ENCODE results near the gene RELCH. TPM values are rescaled to one million over a fixed set of nuclear protein-coding genes. Genes with fewer than 3 reads are reported as not detected.

RELCH gene, protein sequence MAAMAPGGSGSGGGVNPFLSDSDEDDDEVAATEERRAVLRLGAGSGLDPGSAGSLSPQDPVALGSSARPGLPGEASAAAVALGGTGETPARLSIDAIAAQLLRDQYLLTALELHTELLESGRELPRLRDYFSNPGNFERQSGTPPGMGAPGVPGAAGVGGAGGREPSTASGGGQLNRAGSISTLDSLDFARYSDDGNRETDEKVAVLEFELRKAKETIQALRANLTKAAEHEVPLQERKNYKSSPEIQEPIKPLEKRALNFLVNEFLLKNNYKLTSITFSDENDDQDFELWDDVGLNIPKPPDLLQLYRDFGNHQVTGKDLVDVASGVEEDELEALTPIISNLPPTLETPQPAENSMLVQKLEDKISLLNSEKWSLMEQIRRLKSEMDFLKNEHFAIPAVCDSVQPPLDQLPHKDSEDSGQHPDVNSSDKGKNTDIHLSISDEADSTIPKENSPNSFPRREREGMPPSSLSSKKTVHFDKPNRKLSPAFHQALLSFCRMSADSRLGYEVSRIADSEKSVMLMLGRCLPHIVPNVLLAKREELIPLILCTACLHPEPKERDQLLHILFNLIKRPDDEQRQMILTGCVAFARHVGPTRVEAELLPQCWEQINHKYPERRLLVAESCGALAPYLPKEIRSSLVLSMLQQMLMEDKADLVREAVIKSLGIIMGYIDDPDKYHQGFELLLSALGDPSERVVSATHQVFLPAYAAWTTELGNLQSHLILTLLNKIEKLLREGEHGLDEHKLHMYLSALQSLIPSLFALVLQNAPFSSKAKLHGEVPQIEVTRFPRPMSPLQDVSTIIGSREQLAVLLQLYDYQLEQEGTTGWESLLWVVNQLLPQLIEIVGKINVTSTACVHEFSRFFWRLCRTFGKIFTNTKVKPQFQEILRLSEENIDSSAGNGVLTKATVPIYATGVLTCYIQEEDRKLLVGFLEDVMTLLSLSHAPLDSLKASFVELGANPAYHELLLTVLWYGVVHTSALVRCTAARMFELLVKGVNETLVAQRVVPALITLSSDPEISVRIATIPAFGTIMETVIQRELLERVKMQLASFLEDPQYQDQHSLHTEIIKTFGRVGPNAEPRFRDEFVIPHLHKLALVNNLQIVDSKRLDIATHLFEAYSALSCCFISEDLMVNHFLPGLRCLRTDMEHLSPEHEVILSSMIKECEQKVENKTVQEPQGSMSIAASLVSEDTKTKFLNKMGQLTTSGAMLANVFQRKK
- total RNA-seq (2012; rRNA removed): 29.7 and 33.0 TPM in 2 replicates

DNA sequence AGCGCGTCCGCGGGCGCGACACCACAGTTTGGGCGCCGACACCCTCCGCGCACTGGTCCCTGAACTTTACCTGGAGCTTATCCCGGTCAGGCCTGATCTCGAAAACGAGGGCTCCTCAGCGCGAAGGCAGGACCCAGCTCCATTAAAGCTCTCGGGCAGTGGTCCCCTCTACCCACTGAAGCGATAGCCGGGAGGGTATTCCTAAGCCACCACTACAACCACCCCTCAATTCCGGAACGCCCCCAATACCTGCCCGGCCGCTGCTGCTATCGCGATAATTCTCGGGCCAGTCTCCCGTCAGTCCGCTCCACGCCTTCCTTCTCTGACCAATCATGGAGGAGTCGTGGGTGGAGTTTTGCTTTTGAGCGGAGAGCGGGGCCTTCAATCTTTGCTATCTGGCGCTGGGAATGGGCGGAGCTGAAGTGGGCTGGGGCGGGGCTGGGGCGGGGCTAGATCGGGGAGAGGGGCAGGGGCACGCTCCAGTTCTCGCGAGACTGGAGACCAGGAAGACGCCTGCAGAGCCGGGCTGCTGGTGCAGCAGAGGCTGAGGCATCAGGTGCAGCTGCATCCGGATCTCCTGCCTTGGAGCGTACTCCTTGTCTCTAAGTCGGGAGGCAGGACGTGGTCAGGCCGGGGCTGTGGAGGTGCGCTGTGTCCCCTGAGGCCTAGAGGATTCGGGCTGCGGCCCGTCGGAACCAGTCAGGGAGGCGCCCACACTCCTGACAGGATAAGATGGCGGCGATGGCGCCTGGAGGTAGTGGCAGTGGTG lies at the start of gene RELCH, which contains the start of gene PIGN:
TSS of gene RELCH (plus strand) at position 482 of the 769 bp plus-strand sequence. CDS start at position 733, 251 bp downstream.
TSS of gene PIGN (minus strand) at position 283 of the 769 bp plus-strand sequence. CDS start 25,703 bp downstream, outside the sequence.
- peak within 1 kb of the TSS; percentile 99 for H3K4me3 ChIP-seq (ENCODE audit: low read length)
- peaks cover 12% of the 10 kb centered on the region for H3K4me1 ChIP-seq (ENCODE audit: control insufficient read depth, insufficient read depth, low read length)
- no peaks in the 10 kb centered on the region for H3K27me3 ChIP-seq (ENCODE audit: control insufficient read depth, insufficient read depth, low read length)
- no peaks in the 10 kb centered on the region for H3K9me3 ChIP-seq (replicated peaks; ENCODE audit: low read length)
- peak within 1 kb of the TSS; percentile 93 for H3K4me2 ChIP-seq (ENCODE audit: low read length)
- H3K9ac ChIP-seq (ENCODE audit: low read depth, low read length): peak within 1 kb of the TSS; percentile 92
- no peaks in the 10 kb centered on the region for H3K36me3 ChIP-seq (ENCODE audit: insufficient read depth, low read length)

DNA sequence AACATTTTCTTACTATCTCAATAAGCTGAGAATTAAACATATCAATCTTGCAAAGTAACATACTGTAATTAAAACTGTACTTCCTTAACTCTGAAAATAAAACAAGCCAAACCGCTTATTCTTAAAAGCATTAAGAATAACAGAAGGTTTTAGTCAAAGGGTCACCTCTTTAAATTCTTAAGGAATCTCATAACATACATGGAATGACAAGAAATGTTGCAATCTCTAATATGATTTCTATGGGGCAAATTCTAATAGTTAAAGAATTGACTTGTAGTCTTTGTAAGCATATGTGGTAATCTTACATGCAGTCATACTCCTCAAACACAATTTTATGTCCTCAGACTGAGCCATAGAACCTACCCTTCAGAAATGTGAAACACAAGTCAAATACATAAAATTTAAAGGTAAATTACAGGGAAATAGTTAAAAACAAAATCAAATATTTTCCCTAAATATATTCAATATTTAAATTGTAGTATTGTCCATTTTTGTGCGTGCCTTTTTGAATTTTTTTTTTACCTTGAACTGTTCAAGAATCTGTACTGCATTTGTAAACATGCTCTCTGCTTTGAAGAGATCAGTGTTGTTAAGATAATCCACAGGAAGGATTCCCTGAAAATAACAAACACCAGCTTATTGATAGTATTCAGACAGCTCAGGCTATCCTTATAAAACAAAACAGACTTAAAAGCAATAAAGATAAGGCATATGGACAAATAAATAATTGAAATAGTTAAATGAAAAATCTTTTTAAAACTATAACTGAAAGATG lies 48.4 kb upstream of the RELCH start:
- Histone ChIP-seq H3K27me3 (ENCODE audit: control insufficient read depth, insufficient read depth, low read length) (no peaks in the 10 kb centered on the region), H3K4me3 (ENCODE audit: low read length) (no peak overlapping the region), H3K4me2 (ENCODE audit: low read length) (no peak overlapping the region), H3K4me1 (ENCODE audit: control insufficient read depth, insufficient read depth, low read length) (no peaks in the 10 kb centered on the region), H3K9me3 (replicated peaks; ENCODE audit: low read length) (no peaks in the 10 kb centered on the region), H3K36me3 (ENCODE audit: insufficient read depth, low read length) (peaks cover 3% of the 10 kb centered on the region), H3K9ac (ENCODE audit: low read depth, low read length) (no peak overlapping the region)

DNA sequence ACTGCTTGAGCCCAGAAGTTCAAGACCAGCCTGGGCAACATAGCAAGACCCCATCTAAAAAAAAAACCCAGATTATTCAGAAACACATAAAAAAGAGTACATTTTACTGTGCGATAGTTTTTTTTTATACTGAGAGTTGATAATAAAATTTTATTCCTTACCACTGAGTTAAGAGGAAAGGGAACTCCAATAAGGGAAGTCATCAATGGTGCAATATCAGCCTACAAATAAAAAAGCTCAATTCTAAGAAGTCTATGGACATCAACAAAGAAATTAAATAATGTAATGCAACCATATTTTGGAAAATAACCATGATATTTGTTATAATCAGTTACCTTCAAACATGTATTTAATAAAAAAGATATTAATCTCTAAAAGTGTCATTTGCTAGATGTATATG lies 46.8 kb upstream of the RELCH start:
- no peak overlapping the region for H3K9ac ChIP-seq (ENCODE audit: low read depth, low read length)
- peaks cover 7% of the 10 kb centered on the region for H3K36me3 ChIP-seq (ENCODE audit: insufficient read depth, low read length)
- H3K27me3 ChIP-seq (ENCODE audit: control insufficient read depth, insufficient read depth, low read length): no peaks in the 10 kb centered on the region
- H3K4me2 ChIP-seq (ENCODE audit: low read length): no peak overlapping the region
- H3K9me3 ChIP-seq (replicated peaks; ENCODE audit: low read length): no peaks in the 10 kb centered on the region
- H3K4me3 ChIP-seq (ENCODE audit: low read length): no peak overlapping the region
- H3K4me1 ChIP-seq (ENCODE audit: control insufficient read depth, insufficient read depth, low read length): no peaks in the 10 kb centered on the region

DNA sequence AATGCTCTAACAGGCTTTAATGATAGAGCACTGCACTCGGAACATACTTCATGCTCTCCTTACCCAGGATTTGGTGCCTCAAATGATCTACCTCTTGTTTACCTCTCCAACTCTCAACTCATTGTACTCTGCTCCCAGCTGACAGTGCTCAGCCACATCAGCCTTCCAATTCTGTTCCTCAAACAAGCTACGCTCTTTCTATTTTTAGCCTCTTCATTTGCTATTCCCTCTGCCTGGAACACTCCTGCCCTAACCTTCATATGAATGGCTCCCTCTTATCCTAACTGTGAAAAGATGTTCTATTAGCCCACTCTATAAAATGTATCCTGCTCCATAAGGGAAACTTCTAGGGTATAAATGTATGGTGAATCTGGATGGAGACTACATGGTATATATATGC lies 42.7 kb upstream of the RELCH start:
- Histone ChIP-seq H3K36me3 (ENCODE audit: insufficient read depth, low read length) (peaks cover 7% of the 10 kb centered on the region), H3K9ac (ENCODE audit: low read depth, low read length) (no peak overlapping the region), H3K4me2 (ENCODE audit: low read length) (no peak overlapping the region), H3K4me1 (ENCODE audit: control insufficient read depth, insufficient read depth, low read length) (no peaks in the 10 kb centered on the region), H3K9me3 (replicated peaks; ENCODE audit: low read length) (no peaks in the 10 kb centered on the region), H3K27me3 (ENCODE audit: control insufficient read depth, insufficient read depth, low read length) (no peaks in the 10 kb centered on the region), H3K4me3 (ENCODE audit: low read length) (no peak overlapping the region)

DNA sequence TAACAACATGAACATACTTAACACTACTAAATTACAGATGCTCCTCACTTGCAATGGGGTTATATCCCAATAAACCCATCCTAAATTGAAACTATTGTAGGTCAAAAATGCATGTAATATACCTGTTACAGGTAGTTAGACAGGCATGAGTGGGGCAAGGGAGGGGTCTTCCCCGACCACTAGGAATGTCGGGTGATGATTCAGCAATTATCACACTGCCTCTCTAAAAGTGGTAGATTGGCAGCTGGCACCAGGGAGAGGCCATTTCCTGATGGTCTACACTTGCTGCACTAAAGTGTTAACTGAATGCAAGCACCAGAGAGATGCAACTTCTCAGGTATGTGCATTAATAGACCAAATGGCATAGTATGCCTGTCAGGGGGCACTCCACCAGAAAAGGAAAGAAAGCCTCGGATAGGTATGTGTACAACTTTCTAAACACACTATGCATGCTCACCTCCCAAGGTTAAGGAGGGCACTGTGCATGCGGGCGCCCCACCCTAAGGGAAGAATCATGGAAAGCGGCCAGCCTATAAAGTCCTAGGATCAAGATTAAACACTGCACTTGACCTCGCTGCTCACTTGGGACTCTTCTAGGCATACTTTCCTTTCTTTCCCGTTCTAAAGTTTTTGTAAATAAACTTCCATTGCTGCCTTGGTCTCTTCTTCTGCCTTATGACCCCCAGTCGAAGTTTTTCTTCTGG lies 35.8 kb upstream of the RELCH start:
- no peaks in the 10 kb centered on the region for H3K9me3 ChIP-seq (replicated peaks; ENCODE audit: low read length)
- H3K4me3 ChIP-seq (ENCODE audit: low read length): no peak overlapping the region
- no peak overlapping the region for H3K4me2 ChIP-seq (ENCODE audit: low read length)
- no peak overlapping the region for H3K9ac ChIP-seq (ENCODE audit: low read depth, low read length)
- H3K27me3 ChIP-seq (ENCODE audit: control insufficient read depth, insufficient read depth, low read length): no peaks in the 10 kb centered on the region
- H3K36me3 ChIP-seq (ENCODE audit: insufficient read depth, low read length): no peaks in the 10 kb centered on the region
- H3K4me1 ChIP-seq (ENCODE audit: control insufficient read depth, insufficient read depth, low read length): no peaks in the 10 kb centered on the region

DNA sequence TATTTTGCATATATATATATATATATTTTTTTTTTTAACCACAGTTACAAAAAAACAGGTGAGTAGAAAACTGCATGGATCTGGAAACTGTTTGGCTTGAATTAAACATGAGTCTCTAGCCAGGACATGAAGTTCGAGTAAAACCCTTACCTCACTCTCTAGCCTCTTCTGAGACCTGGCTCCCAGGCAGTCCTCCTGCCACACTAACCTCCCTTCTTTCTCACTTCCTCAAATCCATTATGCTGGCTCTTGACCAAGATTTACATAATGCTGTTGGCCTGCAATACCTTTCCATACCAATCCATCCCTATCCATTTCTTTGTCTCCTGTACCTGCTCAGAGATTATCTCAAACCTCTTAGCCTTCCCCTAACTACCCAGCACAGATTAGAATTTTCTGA lies 34.2 kb upstream of the RELCH start:
- Histone ChIP-seq H3K36me3 (ENCODE audit: insufficient read depth, low read length) (peaks cover 3% of the 10 kb centered on the region), H3K27me3 (ENCODE audit: control insufficient read depth, insufficient read depth, low read length) (no peaks in the 10 kb centered on the region), H3K9ac (ENCODE audit: low read depth, low read length) (no peak overlapping the region)

DNA sequence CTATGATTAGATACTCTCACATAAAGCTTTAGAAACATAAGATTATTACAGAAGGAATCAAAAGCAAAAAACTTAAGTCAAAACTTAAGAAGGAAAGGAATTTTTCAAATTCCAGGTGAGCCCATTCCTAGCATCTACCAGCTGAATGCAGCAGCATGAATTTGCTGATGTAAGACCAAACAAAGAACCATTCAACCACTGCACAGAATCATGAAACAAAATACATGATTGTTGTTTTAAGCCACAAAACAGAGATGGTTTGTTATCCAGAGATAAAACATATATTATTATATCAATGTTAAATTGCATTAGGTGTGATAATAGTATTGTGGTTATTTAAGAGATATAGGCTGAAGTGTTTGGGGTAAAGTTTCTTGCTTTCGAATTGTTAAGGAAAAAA lies 29.2 kb upstream of the RELCH start:
- Histone ChIP-seq H3K4me2 (ENCODE audit: low read length) (no peak overlapping the region), H3K4me3 (ENCODE audit: low read length) (no peak overlapping the region), H3K36me3 (ENCODE audit: insufficient read depth, low read length) (peaks cover 3% of the 10 kb centered on the region), H3K4me1 (ENCODE audit: control insufficient read depth, insufficient read depth, low read length) (no peaks in the 10 kb centered on the region), H3K9ac (ENCODE audit: low read depth, low read length) (no peak overlapping the region), H3K27me3 (ENCODE audit: control insufficient read depth, insufficient read depth, low read length) (no peaks in the 10 kb centered on the region), H3K9me3 (replicated peaks; ENCODE audit: low read length) (no peaks in the 10 kb centered on the region)

More for the DNA sequence above, 34.2 kb upstream of the RELCH start:
- Histone ChIP-seq H3K9me3 (replicated peaks; ENCODE audit: low read length) (no peaks in the 10 kb centered on the region), H3K4me2 (ENCODE audit: low read length) (no peak overlapping the region), H3K4me1 (ENCODE audit: control insufficient read depth, insufficient read depth, low read length) (no peaks in the 10 kb centered on the region), H3K4me3 (ENCODE audit: low read length) (no peak overlapping the region)

DNA sequence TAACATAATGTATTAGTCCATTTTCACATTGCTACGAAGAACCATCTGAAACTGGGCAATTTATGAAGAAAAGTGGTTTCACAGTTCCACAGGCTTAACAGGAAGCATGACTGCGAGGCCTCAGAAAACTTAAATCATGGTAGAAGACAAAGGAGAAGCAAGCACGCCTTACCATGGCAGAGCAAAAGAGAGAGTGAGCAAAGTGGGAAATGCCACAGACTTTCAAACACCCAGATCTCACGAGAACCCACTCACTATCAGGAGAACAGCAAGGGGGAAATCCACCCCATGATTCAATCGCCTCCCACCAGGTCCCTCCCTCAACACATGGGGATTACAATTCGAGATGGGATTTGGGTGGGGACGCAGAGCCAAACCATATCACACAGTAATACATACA lies 22.7 kb upstream of the RELCH start:
- Histone ChIP-seq H3K36me3 (ENCODE audit: insufficient read depth, low read length) (no peaks in the 10 kb centered on the region), H3K9ac (ENCODE audit: low read depth, low read length) (no peak overlapping the region), H3K4me3 (ENCODE audit: low read length) (no peak overlapping the region), H3K9me3 (replicated peaks; ENCODE audit: low read length) (no peaks in the 10 kb centered on the region), H3K4me2 (ENCODE audit: low read length) (no peak overlapping the region), H3K27me3 (ENCODE audit: control insufficient read depth, insufficient read depth, low read length) (no peaks in the 10 kb centered on the region), H3K4me1 (ENCODE audit: control insufficient read depth, insufficient read depth, low read length) (no peaks in the 10 kb centered on the region)

DNA sequence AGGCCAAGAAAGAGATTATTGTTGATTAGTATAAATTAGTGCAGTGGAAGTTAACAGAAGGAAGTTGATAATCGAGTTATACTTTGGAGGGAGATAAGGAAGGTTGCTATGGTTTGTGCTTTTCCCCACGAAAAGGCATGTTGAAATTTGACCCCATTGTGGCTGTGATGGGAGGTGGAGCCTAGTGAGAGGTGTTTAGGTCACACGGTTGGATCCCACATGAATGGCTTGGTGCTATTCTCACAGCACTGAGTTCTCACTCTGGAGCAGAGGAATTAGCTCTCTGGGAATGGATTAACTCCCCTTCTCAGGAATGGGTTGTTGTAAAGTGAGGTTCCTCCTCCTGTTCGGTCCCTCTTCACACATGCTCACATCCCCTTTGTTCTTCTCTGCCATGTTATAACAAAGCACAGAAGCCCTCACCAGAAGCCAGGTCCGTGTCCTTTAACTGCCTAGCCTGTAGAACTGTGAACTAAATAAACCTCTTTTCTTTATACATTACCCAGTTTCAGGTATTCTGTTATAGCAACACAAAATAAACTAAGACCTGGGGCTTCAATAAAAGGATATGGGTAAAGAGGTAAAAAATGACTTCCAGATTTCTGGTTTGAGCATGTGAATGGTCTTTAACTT lies 22.1 kb upstream of the RELCH start:
- Histone ChIP-seq H3K27me3 (ENCODE audit: control insufficient read depth, insufficient read depth, low read length) (no peaks in the 10 kb centered on the region), H3K4me1 (ENCODE audit: control insufficient read depth, insufficient read depth, low read length) (no peaks in the 10 kb centered on the region), H3K36me3 (ENCODE audit: insufficient read depth, low read length) (no peaks in the 10 kb centered on the region), H3K9ac (ENCODE audit: low read depth, low read length) (no peak overlapping the region), H3K4me3 (ENCODE audit: low read length) (no peak overlapping the region), H3K9me3 (replicated peaks; ENCODE audit: low read length) (no peaks in the 10 kb centered on the region), H3K4me2 (ENCODE audit: low read length) (no peak overlapping the region)
